Spleen (tissue), 7 donors: ENCODE measurements around the gene TYRO3.

Experiments used
- POLR2A ChIP-seq, 3 donors: fragments of 450-650 bp; IDR thresholded peaks; one replicate each; pipeline ENCODE4 v1.5.1; 2017; ENCODE audit warnings: antibody characterized with exemption in 3 of 3, mild to moderate bottlenecking in 1 of 3
- TF ChIP-seq, protein P1 (sequence below), 11 experiments: fragments of 200-600 bp in 7 of 11; fragments of 450-650 bp in 4 of 11; sonication (generic) in 4 of 11; IDR thresholded peaks in 8 of 11; conservative IDR thresholded peaks in 3 of 11; 1 replicate in 7 of 11; 2 replicates in 4 of 11; pipeline versions ENCODE4 v1.4.0 to v1.8.0; 2016 to 2021; ENCODE audit warnings: antibody characterized with exemption in 11 of 11, inconsistent platforms in 4 of 11, mild to moderate bottlenecking in 1 of 11
- donor health status: DM: no; HTN: no; CAD: no; lungs with moderate emphysema.
- donor health status: DM: no; HTN: no; CAD: no.
- donor health status: DM: no; HTN: no; CAD: no.

DNA sequence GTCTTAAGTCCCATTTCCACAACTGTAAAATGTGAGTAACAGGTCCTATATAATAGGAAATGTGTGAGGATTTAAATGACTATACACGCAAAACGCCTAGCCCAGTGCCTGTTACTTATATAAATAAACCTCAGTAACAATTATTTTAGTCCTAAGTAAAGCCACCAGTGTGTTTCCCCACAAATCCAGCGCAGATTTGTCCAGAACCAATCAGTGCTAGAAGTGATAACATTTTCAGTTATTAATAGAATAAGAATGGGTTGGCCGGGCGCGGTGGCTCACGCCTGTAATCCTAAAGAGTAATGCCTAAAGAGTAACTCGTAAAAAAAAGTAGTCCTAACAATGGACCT lies 15.5 kb upstream of the TYRO3 start:
- TF ChIP-seq, protein P1, sequence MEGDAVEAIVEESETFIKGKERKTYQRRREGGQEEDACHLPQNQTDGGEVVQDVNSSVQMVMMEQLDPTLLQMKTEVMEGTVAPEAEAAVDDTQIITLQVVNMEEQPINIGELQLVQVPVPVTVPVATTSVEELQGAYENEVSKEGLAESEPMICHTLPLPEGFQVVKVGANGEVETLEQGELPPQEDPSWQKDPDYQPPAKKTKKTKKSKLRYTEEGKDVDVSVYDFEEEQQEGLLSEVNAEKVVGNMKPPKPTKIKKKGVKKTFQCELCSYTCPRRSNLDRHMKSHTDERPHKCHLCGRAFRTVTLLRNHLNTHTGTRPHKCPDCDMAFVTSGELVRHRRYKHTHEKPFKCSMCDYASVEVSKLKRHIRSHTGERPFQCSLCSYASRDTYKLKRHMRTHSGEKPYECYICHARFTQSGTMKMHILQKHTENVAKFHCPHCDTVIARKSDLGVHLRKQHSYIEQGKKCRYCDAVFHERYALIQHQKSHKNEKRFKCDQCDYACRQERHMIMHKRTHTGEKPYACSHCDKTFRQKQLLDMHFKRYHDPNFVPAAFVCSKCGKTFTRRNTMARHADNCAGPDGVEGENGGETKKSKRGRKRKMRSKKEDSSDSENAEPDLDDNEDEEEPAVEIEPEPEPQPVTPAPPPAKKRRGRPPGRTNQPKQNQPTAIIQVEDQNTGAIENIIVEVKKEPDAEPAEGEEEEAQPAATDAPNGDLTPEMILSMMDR (IDR thresholded peaks at IDR 0.05 in 8 of 11, conservative IDR thresholded peaks at IDR 0.05 in 3 of 11): no peak
- no peak for TF ChIP-seq POLR2A (IDR thresholded peaks at IDR 0.05)
